SU-DHL-6 (cell line): ENCODE measurements around the gene SDR39U1.

Experiments used
- EZH2phosphoT487 ChIP-seq: fragments of 200-600 bp; sonication (generic), shearing (Covaris generic); conservative IDR thresholded peaks from 2 replicates; pipeline ENCODE4 v1.6.1; 2018; ENCODE audit warnings: mild to moderate bottlenecking, antibody characterized with exemption, low read length, moderate library complexity, mixed read lengths
- TF ChIP-seq, protein P1 (sequence below): fragments of 200-600 bp; sonication (generic); IDR thresholded peaks from one replicate; pipeline ENCODE4 v1.5.1; 2017; ENCODE audit warnings: antibody characterized with exemption, mild to moderate bottlenecking, low read length, moderate library complexity; ENCODE audit not compliant: insufficient read depth, poor library complexity, severe bottlenecking

DNA sequence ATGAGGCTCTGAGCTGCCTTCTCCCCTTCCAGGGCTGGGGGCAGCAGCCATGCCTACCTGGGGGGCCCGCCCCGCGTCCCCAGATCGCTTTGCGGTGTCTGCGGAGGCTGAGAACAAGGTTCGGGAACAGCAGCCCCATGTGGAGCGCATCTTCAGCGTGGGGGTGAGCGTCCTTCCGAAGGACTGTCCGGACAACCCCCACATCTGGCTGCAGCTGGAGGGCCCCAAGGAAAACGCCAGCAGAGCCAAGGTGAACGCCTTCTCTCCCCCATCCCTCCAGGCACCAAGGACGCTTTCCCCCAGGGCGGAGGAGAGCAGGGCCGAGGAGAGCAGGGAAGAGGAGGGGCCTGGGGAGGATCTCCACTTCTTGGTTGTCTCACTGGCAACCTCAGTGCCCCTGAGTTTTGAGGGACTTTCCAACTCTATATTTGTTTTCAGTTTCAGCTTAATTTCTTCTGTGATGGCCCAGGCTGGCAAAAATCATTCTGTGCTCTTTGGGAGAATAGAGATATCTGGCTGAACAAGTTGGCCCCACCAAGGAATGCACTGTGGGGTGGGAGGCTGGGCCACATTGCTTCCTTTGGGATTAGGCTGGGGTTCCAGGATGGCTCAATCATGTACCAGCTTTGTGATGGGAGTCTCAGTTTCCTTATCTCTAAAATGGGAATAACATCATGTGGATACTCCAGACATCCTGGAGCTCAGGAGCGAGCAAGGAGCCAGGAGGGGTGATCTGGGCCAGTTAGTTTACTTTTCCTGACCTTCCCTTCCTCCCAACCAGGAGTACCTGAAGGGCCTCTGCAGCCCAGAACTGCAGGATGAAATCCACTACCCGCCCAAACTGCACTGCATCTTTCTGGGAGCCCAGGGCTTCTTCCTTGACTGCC is 11.7 kb downstream of the SDR39U1 start:
- TF ChIP-seq, protein P1, sequence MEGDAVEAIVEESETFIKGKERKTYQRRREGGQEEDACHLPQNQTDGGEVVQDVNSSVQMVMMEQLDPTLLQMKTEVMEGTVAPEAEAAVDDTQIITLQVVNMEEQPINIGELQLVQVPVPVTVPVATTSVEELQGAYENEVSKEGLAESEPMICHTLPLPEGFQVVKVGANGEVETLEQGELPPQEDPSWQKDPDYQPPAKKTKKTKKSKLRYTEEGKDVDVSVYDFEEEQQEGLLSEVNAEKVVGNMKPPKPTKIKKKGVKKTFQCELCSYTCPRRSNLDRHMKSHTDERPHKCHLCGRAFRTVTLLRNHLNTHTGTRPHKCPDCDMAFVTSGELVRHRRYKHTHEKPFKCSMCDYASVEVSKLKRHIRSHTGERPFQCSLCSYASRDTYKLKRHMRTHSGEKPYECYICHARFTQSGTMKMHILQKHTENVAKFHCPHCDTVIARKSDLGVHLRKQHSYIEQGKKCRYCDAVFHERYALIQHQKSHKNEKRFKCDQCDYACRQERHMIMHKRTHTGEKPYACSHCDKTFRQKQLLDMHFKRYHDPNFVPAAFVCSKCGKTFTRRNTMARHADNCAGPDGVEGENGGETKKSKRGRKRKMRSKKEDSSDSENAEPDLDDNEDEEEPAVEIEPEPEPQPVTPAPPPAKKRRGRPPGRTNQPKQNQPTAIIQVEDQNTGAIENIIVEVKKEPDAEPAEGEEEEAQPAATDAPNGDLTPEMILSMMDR = no peak
- no peak for TF ChIP-seq EZH2phosphoT487
